ENCODE measurements around the gene STAG2. TPM values are rescaled to one million over a fixed set of nuclear protein-coding genes. Genes with fewer than 3 reads are reported as not detected.
"Not testable (repeated sequence)": the region's sequence is repeated elsewhere in the genome, so short reads cannot be mapped to it uniquely, and the experiment has no call there.

STAG2 gene
- polyA plus RNA-seq, 3 donors, result 15.6 to 35.3 (median 20.1) TPM

GRCh38 chrX:124113621-124114600, 152.4 kb downstream of the STAG2 start:
- H3K27ac ChIP-seq (ENCODE audit: low read depth, low read length), result no peak overlapping the region
- WGBS, 3 donors, result 57 to 88% (median 78%) methylated on average over 4 of the region's 4 CpGs

- WGBS, 3 donors, result 56 to 73% (median 63%) methylated on average over 1 of the region's 1 CpG
Observed at GRCh38 chrX:124117325-124117724, 155.8 kb downstream of the STAG2 start.

GRCh38 chrX:124125471-124125870, 164.0 kb downstream of the STAG2 start:
- H3K27ac ChIP-seq (ENCODE audit: low read depth, low read length), result no peak overlapping the region
- 59 to 99% (median 65%) methylated on average over 3 of the region's 3 CpGs for WGBS, 3 donors

More at GRCh38 chrX:124117325-124117724, 155.8 kb downstream of the STAG2 start:
- H3K27ac ChIP-seq (ENCODE audit: low read depth, low read length), result no peak overlapping the region

- no peak overlapping the region for H3K27ac ChIP-seq (ENCODE audit: low read depth, low read length)
- 87 to 100% (median 92%) methylated on average over 6 to 7 of the region's 7 CpGs for WGBS, 3 donors
Observed at GRCh38 chrX:124127496-124127895, 166.0 kb downstream of the STAG2 start.

GRCh38 chrX:124132437-124132836, 170.9 kb downstream of the STAG2 start:
- WGBS, 3 donors, result 91 to 98% (median 95%) methylated on average over 5 of the region's 5 CpGs
- not testable (repeated sequence) for H3K27ac ChIP-seq (ENCODE audit: low read depth, low read length)

- H3K27ac ChIP-seq (ENCODE audit: low read depth, low read length), result no peak overlapping the region
- WGBS, 3 donors, result 91 to 95% (median 91%) methylated on average over 8 of the region's 8 CpGs
Observed at GRCh38 chrX:124145749-124146148, 184.2 kb downstream of the STAG2 start.

- H3K27ac ChIP-seq (ENCODE audit: low read depth, low read length), result no peak overlapping the region
Observed at GRCh38 chrX:124151195-124151594, 189.7 kb downstream of the STAG2 start.

Other genes with a start within 250 kb of the STAG2 start
- 10 to 100 TPM; 15.5 to 22.6 (median 20.5) TPM for gene THOC2, start 228.7 kb upstream of the STAG2 start, polyA plus RNA-seq
- 10 to 100 TPM in 1 of 3 donors, 1 to 10 TPM in 2; 7.3 to 11.2 (median 8.1) TPM for gene XIAP, start 101.7 kb upstream of the STAG2 start, polyA plus RNA-seq

Data from adipose tissue (tissue), 3 donors.